Lower leg skin (tissue), 3 donors: ENCODE measurements around the gene OR4E1.

ENCODE experiments used
- CTCF ChIP-seq, 3 donors: fragments of 450-650 bp; IDR thresholded peaks; one replicate each; pipeline ENCODE4 v1.5.1; 2016; ENCODE audit warnings: antibody characterized with exemption in 3 of 3, mild to moderate bottlenecking in 3 of 3, moderate library complexity in 2 of 3
- POLR2A ChIP-seq, 2 donors: fragments of 450-650 bp; IDR thresholded peaks; one replicate each; pipeline ENCODE4 v1.6.1; 2016 to 2017; ENCODE audit warnings: antibody characterized with exemption in 2 of 2, mild to moderate bottlenecking in 1 of 2, moderate library complexity in 1 of 2

DNA sequence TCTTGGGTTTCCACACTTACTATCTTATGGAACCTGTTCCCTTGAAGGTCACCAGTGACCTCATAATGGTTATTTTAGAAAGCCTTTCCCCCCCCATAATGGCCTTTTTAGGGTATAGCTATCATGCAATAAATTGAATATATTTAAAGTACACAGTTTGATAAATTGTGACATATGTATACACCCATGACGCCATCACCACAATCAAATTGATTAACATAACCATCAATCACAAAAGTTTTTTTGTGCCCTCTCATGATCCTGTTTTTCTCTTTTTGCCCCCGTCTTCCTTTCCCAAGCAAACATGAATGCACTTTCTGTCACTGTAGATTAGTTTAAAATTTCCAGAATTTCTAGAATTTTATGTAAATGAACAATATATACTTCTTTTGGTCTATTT, 28.7 kb upstream of the OR4E1 start:
- TF ChIP-seq CTCF (IDR thresholded peaks at IDR 0.05) (no peak), POLR2A (IDR thresholded peaks at IDR 0.05) (no peak)
